Fibroblast of lung (primary cell): ENCODE data around the gene NUDT7.

Source experiments
- CTCF ChIP-seq, 2 donors: IDR thresholded peaks in 1 of 2; conservative IDR thresholded peaks in 1 of 2; 1 replicate in 1 of 2; 2 replicates in 1 of 2; pipeline ENCODE4 v1.5.1; 2011 to 2012; ENCODE audit warnings: low read length in 2 of 2, control low read depth in 1 of 2, inconsistent platforms in 1 of 2, low read depth in 1 of 2, mild to moderate bottlenecking in 1 of 2
- EZH2 ChIP-seq: IDR thresholded peaks from 2 replicates; pipeline ENCODE4 v1.5.1; 2012; ENCODE audit warnings: low read length, control low read depth, mild to moderate bottlenecking; ENCODE audit errors: missing control alignments

- TF ChIP-seq EZH2: no peak
- TF ChIP-seq CTCF (conservative IDR thresholded peaks at IDR 0.05 in 1 of 2, IDR thresholded peaks at IDR 0.05 in 1 of 2; ENCODE audit: low read depth in 1 of 2, low read length in 2 of 2): no peak
These were observed 7.6 kb downstream of the NUDT7 start for GRCh38 chr16:77729951-77730350.
